B cell (primary cell): Measurements from ENCODE around the gene NIPAL3. TPM values are rescaled to one million over a fixed set of nuclear protein-coding genes. Genes with fewer than 3 reads are reported as not detected.

Experiments
- ATAC-seq: fragments of 200-7000 bp; cut with Tn5 transposase; one replicate; pipeline ENCODE4 v1.10.0; 2021; ENCODE audit warnings: low read depth, mild to moderate bottlenecking, moderate number of reproducible peaks, moderate library complexity
- CTCF ChIA-PET: fragments of 350-600 bp; sonication (Branson Sonifier 250); formaldehyde crosslinking; loops from one replicate; lab custom pipeline; 2021; ENCODE audit warnings: antibody characterized with exemption, inconsistent platforms; lab: Charles Lee
- POLR2A ChIA-PET: fragments of 350-600 bp; sonication (Branson Sonifier 250); formaldehyde crosslinking; loops from one replicate; lab custom pipeline; 2021; ENCODE audit warnings: antibody characterized with exemption; lab: Charles Lee
- DNase-seq: peaks from one replicate; pipeline ENCODE4 v3.0.0; 2013
- H2AFZ ChIP-seq: 2 replicates; pipeline ENCODE4 v1.6.1; 2012; ENCODE audit warnings: mild to moderate bottlenecking, low read depth, low read length; ENCODE audit not compliant: insufficient read depth, poor library complexity, severe bottlenecking
- H3K27ac ChIP-seq, 2 donors: 1 replicate in 1 of 2; 2 replicates in 1 of 2; pipeline ENCODE4 v1.5.1; 2012 to 2013; ENCODE audit warnings: low read length in 2 of 2, mild to moderate bottlenecking in 2 of 2, moderate library complexity in 1 of 2
- H3K27me3 ChIP-seq, 4 experiments: fragments of 200-600 bp in 1 of 4; sonication (generic) in 1 of 4; replicated peaks in 1 of 4; 1 replicate in 2 of 4; 2 replicates in 2 of 4; pipeline versions ENCODE4 v1.6.1 to v1.7.0; 2013 to 2016; ENCODE audit warnings: low read length in 3 of 4, mild to moderate bottlenecking in 2 of 4, mixed read lengths in 1 of 4, moderate library complexity in 1 of 4; ENCODE audit not compliant: insufficient read depth in 4 of 4, control insufficient read depth in 3 of 4; ENCODE audit errors: control extremely low read depth in 1 of 4
- H3K36me3 ChIP-seq, 2 experiments: replicated peaks in 1 of 2; 1 replicate in 1 of 2; 2 replicates in 1 of 2; pipeline versions ENCODE4 v1.6.1 to v1.7.1; 2013; ENCODE audit warnings: low read length in 1 of 2; ENCODE audit not compliant: insufficient read depth in 2 of 2, control insufficient read depth in 1 of 2; ENCODE audit errors: control extremely low read depth in 1 of 2, extremely low read depth in 1 of 2
- H3K4me1 ChIP-seq, 2 donors: fragments of 200-600 bp in 1 of 2; sonication (generic) in 1 of 2; 1 replicate in 1 of 2; 2 replicates in 1 of 2; pipeline versions ENCODE4 v1.5.1 to v1.6.1; 2013 to 2017; ENCODE audit warnings: low read length in 2 of 2; ENCODE audit not compliant: control insufficient read depth in 2 of 2, insufficient read depth in 2 of 2
- H3K4me2 ChIP-seq: replicated peaks from 2 replicates; pipeline ENCODE3; 2012; ENCODE audit warnings: mild to moderate bottlenecking, low read depth, low read length; ENCODE audit not compliant: poor library complexity, severe bottlenecking
- H3K4me3 ChIP-seq, 5 experiments: fragments of 200-600 bp in 1 of 5; sonication (generic) in 1 of 5; 1 replicate in 3 of 5; 2 replicates in 2 of 5; pipeline versions ENCODE4 v1.5.1 to v1.7.0; 2011 to 2016; ENCODE audit warnings: low read length in 4 of 5, mild to moderate bottlenecking in 4 of 5, low read depth in 2 of 5, control low read depth in 1 of 5, moderate library complexity in 1 of 5; ENCODE audit not compliant: insufficient read depth in 1 of 5; ENCODE audit errors: control extremely low read depth in 1 of 5, extremely low read depth in 1 of 5
- H3K79me2 ChIP-seq: fragments of 200-600 bp; sonication (generic); one replicate; pipeline ENCODE4 v1.6.0; 2016; ENCODE audit warnings: low read length; ENCODE audit not compliant: control insufficient read depth, insufficient read depth
- H3K9ac ChIP-seq: fragments of 200-600 bp; sonication (generic); 2 replicates; pipeline ENCODE4 v1.6.1; 2017; ENCODE audit warnings: mild to moderate bottlenecking, low read length, moderate library complexity
- H3K9me3 ChIP-seq, 3 donors: one replicate each; pipeline versions ENCODE4 v1.6.1 to v1.7.1; 2013; ENCODE audit warnings: low read length in 2 of 3; ENCODE audit not compliant: control insufficient read depth in 2 of 3, insufficient read depth in 1 of 3; ENCODE audit errors: control extremely low read depth in 1 of 3
- H4K20me1 ChIP-seq: 2 replicates; pipeline ENCODE4 v1.6.0; 2012; ENCODE audit warnings: mild to moderate bottlenecking, low read length; ENCODE audit not compliant: insufficient read depth, control insufficient read depth, poor library complexity, severe bottlenecking
- H3K27ac Mint-ChIP-seq: one replicate; pipeline ENCODE4 v1.8.0; 2021; ENCODE audit warnings: mixed read lengths
- H3K27me3 Mint-ChIP-seq: one replicate; pipeline ENCODE4 v1.8.0; 2021; ENCODE audit warnings: mixed read lengths
- H3K4me1 Mint-ChIP-seq: one replicate; pipeline ENCODE4 v1.8.0; 2021; ENCODE audit warnings: mixed read lengths
- H3K4me3 Mint-ChIP-seq: one replicate; pipeline ENCODE4 v1.8.0; 2021; ENCODE audit warnings: mixed read lengths
- H3K9me3 Mint-ChIP-seq: one replicate; pipeline ENCODE4 v1.8.0; 2022; ENCODE audit warnings: mixed read lengths; ENCODE audit not compliant: insufficient read depth
- EZH2 ChIP-seq: IDR thresholded peaks from 2 replicates; pipeline ENCODE4 v1.6.1; 2012; ENCODE audit warnings: borderline replicate concordance, low read depth, mild to moderate bottlenecking, moderate library complexity, low read length; ENCODE audit not compliant: insufficient read depth, poor library complexity, severe bottlenecking
- WGBS: methylation state at CpG from one replicate; pipeline ENCODE4 v1.1.5; 2013; ENCODE audit warnings: missing lambda C conversion rate; ENCODE audit not compliant: insufficient coverage; 5-methylcytosine and 5-hydroxymethylcytosine counted together
- intact Hi-C: fragments of 100-400 bp; cut with micrococcal nuclease; formaldehyde crosslinking; loops from one replicate; pipeline ENCODE4 v1.10.0; 2022
- polyA plus RNA-seq: library from polyadenylated mRNA; depleted of rRNA; stranded (reverse); fragments of >200 nt; gene quantifications from 2 replicates; pipeline ENCODE4 v1.2.3, GENCODE V29; 2012
- total RNA-seq, 2 donors: library from RNA; stranded (reverse); fragments of 120-200 nt in 1 of 2; gene quantifications; 1 replicate in 1 of 2; 2 replicates in 1 of 2; pipeline versions ENCODE4 v1.2.3 to v1.2.4, GENCODE V29; 2013 to 2022
- TF ChIP-seq, protein P1 (sequence below): fragments of 200-600 bp; IDR thresholded peaks from one replicate; pipeline ENCODE4 v1.8.0; 2022; ENCODE audit warnings: antibody characterized with exemption, mild to moderate bottlenecking

Gene NIPAL3
- total and polyA plus RNA-seq, 2 donors (not counting 1 experiment from before 2014, with no cell fraction given), result 23.8 to 31.6 TPM

DNA sequence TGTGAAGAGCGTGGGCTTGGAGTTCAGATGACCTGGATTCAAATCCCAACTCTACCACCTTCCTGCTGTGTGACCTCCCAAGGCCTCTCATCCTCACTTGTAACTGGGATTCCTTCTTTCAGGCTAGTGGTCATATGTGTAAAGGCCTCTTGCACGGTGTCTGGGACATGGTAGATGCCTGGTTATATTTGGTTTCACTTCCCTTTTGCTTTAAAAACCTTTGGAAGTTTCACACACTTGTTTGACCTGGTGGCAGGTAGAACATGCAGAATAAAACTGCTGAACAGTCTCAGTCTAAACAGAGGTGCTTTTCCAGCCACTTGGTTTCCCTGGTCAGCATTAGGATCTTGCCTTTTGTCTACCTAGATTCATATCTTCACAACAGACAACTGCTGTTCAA, 50.0 kb downstream of the NIPAL3 start:
- ChIA-PET POLR2A (no interaction called here), CTCF (no interaction called here)
- peaks cover 0 to 6% (median 0%) of the 10 kb centered on the region in 3 donors for H3K9me3 ChIP-seq
- DNase-seq (peak; percentile 26), ATAC-seq (no peak)
- intact Hi-C loops, result no loop called here
- no peaks in the 10 kb centered on the region for H4K20me1 ChIP-seq
- H3K4me2 ChIP-seq, result no peak overlapping the region
- H2AFZ ChIP-seq, result no peak overlapping the region
- H3K4me1 ChIP-seq, result peaks cover 5 to 7% of the 10 kb centered on the region in 2 donors
- no peaks in the 10 kb centered on the region for H3K27me3 ChIP-seq
- WGBS, result no CpG with 5 or more reads among the region's 2 CpGs
- no peak overlapping the region for H3K27ac ChIP-seq
- Mint-ChIP-seq H3K4me1 (peaks cover 7% of the 10 kb centered on the region), H3K4me3 (no peak overlapping the region), H3K27ac (no peak overlapping the region), H3K27me3 (no peaks in the 10 kb centered on the region), H3K9me3 (no peaks in the 10 kb centered on the region)
- no peaks in the 10 kb centered on the region for H3K79me2 ChIP-seq
- H3K36me3 ChIP-seq, result peaks cover 0 to 50% of the 10 kb centered on the region in 2 experiments
- no peak for TF ChIP-seq EZH2
- TF ChIP-seq, protein P1, sequence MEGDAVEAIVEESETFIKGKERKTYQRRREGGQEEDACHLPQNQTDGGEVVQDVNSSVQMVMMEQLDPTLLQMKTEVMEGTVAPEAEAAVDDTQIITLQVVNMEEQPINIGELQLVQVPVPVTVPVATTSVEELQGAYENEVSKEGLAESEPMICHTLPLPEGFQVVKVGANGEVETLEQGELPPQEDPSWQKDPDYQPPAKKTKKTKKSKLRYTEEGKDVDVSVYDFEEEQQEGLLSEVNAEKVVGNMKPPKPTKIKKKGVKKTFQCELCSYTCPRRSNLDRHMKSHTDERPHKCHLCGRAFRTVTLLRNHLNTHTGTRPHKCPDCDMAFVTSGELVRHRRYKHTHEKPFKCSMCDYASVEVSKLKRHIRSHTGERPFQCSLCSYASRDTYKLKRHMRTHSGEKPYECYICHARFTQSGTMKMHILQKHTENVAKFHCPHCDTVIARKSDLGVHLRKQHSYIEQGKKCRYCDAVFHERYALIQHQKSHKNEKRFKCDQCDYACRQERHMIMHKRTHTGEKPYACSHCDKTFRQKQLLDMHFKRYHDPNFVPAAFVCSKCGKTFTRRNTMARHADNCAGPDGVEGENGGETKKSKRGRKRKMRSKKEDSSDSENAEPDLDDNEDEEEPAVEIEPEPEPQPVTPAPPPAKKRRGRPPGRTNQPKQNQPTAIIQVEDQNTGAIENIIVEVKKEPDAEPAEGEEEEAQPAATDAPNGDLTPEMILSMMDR, result no peak
- H3K4me3 ChIP-seq, result no peak overlapping the region
- no peak overlapping the region for H3K9ac ChIP-seq

- no peaks in the 10 kb centered on the region for H4K20me1 ChIP-seq
- no peaks in the 10 kb centered on the region for H3K79me2 ChIP-seq
- H3K4me1 ChIP-seq, result peaks cover 5 to 7% of the 10 kb centered on the region in 2 donors
- peaks cover 0 to 40% of the 10 kb centered on the region in 2 experiments for H3K36me3 ChIP-seq
- Mint-ChIP-seq H3K27me3 (no peaks in the 10 kb centered on the region), H3K4me1 (peaks cover 7% of the 10 kb centered on the region), H3K27ac (no peak overlapping the region), H3K9me3 (no peaks in the 10 kb centered on the region), H3K4me3 (no peak overlapping the region)
- H3K27ac ChIP-seq, result no peak overlapping the region
- 98% methylated on average over 9 of the region's 11 CpGs for WGBS
- no peaks in the 10 kb centered on the region for H3K9me3 ChIP-seq
- H3K4me3 ChIP-seq, result no peak overlapping the region
- H2AFZ ChIP-seq, result no peak overlapping the region
- ATAC-seq (no peak), DNase-seq (no peak)
- H3K9ac ChIP-seq, result no peak overlapping the region
- H3K4me2 ChIP-seq, result no peak overlapping the region
- ChIA-PET CTCF (no interaction called here), POLR2A (no interaction called here)
- no peaks in the 10 kb centered on the region for H3K27me3 ChIP-seq
- TF ChIP-seq, protein P1, result no peak
- no peak for TF ChIP-seq EZH2
- intact Hi-C loops, result no loop called here
Observed at GRCh38 chr1:24468685-24469316, 53.2 kb downstream of the NIPAL3 start.
